Endometrium (tissue), 2 donors: ENCODE results near the gene L3MBTL3.
A peak's percentile ranks its signal among the peaks of the same experiment; 100 is the strongest.

Experiments
- FAIRE-seq: peaks from 2 replicates; lab custom pipeline; 2012; peaks lifted over from hg19 to GRCh38; lab: Jason Lieb, UNC
- donor health status: control.
- donor health status: control.

Gene L3MBTL3

DNA sequence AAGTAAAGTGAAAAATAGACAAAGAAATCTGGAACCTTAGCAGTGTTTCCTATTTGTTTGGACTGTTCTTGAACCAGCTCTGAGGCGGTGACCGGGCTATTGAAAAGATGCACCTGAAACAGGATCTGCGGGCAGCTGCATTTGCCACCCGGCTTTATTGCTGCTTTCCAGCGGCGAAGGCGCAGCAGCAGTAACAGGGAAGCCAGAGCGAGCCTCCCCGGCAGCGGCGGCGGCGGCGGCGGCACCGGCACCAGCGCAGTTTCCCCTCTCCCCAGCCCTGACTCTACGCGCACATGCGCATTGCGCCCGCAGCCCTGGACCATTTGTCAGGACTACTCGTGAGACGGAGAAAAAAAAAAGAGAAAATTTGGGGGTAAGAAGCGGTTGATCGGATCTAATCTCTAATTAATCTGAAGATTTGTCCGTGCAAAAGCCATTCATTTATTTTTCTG is at the start of gene L3MBTL3:
L3MBTL3 (plus strand) TSS at position 290 of the 452 bp plus-strand sequence. CDS start 24,119 bp downstream, outside the sequence.
- FAIRE-seq: no peak

DNA sequence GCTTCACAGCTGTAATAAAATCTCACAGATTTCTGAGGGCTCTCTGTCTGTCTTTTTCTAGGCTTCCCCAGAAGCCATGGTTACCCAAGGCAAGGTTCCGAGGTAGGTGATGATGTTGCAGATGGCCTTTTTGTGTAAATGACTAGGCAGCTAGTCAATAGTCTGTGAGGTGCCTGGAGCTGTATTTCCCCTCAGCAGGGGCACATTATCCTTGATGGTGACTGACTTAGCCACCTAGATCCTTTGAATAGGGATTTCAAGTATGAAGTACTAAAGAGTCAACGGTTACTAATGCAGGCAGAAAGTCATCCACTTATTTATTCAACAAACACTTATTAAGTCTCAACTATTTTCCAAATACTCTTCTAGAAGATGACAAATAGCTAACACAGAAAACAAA is 49.3 kb upstream of the L3MBTL3 start:
- no peak for FAIRE-seq

DNA sequence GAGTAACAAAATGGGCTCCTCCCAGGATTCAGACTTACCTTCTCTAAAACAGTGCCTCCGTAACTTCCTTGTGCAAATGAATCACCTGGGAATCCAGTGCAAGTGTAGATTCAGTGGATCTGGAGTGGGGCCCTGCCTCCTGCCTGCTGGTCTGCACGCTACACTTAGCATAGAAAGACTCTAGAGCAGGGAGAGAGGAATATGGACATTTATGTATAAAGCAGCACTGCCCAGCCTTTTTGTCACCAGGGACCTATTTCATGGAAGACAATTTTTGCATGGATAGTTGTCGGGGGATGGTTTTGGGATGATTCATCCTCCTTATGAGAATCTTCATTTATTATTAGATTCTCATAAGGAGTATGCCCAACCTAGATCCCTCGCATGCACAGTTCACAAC is 42.3 kb upstream of the L3MBTL3 start:
- FAIRE-seq: no peak

DNA sequence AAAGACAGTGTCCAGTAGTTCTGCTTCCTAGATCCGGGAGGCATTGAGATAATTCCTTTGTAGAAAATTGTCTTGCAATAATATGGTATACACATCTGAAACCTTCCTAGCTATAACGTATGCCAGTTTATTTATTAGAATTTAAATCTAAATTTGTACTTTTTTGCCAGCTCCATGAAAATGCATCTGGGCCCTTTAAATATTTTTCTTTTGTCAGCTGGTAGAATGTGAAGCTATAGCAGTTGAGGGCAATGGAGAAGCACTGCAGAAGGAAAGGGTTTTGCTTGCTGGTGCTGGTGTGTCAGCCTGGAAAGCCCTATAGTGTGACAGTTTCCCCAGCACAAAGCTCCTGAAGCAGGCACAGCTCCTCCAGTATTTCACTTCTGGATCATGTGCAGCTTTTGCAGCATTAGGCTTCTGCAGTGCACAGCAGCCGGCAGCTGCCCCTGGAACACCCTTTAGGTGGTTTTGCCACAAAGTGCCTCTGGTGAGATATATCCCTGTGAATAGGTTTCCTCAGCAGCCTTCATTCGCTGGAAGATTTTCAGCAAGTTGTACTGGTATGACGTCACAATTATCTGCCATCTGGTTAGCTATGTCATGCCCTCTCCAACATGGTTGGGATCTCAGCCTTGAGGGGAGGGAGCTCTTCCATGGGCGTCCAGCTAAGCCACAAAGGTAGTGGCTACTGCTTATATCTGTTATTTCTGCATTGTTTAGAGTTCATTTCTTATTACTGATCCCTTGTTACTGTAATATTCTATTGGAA is 40.0 kb upstream of the L3MBTL3 start:
- FAIRE-seq: no peak

DNA sequence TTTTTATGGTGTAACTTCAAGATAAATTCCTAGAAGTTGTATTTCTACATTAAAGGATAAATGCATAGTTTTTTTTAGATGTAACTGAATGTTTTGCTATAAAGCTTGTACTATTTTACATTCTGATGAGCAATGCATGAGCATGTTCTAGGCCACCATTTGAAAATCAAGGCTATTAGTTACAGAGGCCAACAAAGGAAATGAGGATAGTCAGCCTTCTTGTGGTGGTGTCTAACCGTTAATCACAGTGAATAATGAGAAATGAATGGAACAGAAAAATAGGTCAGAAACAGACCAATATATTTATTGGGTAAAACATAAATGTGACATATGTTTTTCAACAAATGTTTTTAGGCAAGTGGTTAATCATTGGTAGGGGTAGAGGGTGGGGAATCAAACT is 37.6 kb upstream of the L3MBTL3 start:
- FAIRE-seq: no peak

DNA sequence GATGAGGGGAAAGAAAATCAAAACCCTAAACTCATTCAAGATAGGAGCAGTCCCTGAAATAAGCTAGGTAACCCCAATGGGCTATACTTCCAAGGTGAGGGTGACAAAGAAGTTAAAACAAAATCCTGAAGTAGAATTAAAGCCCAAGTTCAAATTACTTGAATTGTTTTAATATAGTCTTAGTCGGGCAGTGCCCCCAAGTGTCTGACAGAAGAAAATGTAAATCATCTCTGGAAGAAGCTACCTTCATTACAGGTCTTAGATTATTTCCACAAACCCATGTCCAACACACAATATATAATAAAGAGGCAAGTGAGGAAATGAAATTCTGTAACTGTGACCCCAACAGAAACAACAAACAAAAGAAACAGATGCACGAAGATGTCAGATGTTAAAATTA is 36.8 kb upstream of the L3MBTL3 start:
- no peak for FAIRE-seq

DNA sequence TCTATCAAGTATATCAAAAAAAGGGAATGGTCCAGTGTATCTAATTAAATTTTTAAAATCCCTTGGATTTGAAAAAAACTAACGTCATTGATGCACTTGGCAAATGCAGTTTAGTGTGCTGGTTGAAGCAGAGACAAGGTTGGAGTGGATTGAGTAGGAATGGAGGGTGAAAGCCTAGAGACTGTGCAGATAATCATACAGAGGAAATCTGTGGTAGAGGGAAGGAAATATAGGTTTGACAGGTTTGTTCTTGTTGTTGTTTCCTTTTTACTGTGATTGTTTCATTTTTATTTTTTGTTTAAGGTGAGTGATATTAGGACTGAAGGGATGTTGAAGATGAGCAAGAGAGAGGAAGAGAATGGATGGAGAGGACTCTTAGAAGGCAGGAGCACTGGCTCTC is 29.0 kb upstream of the L3MBTL3 start:
- FAIRE-seq: no peak

DNA sequence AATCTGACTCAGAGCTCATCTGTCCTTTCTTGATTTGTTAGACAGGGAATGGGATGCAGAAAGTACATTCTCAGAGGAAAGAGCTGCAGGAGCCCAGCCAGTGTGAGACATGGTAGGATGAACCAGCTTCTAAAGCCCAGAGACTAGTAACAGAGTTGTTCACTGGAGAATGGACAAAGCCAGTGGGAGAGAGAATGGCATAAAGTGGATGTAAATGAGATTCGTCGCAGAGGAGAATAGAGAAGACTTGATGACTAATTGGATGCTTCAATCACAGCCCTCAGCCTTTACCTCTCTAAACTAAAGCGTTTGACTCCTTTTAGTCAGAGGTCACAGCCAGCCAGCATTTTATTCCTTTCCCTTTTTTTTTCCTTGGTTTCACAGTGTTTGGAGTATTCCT is 25.5 kb upstream of the L3MBTL3 start:
- FAIRE-seq: no peak

DNA sequence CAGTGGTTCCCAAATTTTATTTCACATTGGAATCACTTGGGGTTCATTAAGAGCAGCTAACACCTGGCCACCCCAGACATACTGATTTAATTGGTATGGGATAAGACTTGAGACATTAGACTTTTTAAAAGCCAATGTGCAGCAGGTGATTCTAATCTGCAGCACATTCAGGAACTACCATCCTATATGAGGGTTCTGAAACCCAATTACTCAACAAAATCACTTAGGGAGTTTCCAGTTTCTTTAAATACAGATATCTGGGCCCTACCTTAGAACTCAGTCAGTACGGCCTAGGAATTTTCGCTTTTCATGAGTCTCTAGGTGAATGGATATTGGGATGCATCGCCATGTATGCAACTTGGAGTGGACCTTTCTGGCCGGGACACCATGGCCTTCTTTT is 24.0 kb upstream of the L3MBTL3 start:
- no peak for FAIRE-seq

DNA sequence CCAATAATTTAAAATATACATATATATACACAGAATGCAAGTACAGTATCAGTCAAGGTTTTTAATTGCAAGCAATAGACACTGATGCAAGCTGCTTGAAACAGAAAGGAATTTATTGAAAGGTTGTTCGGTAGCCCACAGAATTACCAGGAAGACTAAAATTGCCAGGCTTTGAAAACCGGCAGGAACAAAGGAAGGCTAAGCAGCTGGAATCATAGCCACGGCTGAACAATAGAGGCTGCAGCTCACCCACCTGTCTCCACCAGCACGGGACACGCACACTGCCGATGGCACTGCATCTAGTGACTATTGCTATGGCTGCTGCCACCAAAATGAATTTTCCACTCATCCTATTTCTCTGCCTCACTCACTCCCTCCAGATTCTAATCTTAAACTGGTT is 22.0 kb upstream of the L3MBTL3 start:
- no peak for FAIRE-seq

DNA sequence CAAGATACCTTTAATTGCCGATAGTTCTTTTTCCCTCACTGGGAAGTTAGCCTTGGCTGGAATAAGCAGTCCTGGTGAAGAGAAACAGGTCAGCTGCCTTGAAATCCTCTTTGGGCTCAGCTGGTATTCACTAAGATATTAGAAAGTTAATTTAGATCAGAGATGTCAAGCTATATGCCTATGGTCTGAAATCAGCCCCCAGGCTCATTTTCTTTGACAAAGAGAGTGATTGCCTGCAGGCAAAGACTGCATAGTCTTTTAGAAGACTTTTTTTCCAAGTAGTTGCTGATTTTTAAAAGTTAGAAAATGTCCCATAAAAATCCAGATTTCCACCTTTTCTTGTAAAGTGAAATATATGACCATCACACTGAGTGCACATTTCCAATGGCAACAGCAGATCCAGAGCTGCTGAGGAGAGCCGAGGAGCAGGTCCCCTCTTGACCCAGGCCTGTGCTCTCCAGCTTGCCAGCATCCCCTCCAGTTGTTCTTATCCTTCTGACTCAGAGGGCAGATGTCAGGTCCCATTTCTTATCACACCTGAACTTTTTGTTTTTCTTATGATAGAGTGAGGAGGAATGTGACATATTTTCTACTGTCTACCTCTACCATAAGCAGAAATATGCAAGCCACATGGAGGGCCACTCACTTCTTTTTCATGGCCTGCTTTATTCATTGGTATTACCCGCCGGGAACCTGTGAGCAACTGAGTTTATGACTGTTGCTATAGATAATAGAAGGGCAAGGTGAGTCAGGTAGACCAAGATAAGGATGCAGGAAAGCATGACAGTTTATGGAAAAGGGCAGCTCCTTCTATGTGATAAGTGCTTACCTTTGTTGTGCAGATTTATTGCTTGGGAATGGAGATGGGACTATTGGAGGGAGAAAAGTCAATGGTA is 17.6 kb upstream of the L3MBTL3 start:
- FAIRE-seq: no peak

DNA sequence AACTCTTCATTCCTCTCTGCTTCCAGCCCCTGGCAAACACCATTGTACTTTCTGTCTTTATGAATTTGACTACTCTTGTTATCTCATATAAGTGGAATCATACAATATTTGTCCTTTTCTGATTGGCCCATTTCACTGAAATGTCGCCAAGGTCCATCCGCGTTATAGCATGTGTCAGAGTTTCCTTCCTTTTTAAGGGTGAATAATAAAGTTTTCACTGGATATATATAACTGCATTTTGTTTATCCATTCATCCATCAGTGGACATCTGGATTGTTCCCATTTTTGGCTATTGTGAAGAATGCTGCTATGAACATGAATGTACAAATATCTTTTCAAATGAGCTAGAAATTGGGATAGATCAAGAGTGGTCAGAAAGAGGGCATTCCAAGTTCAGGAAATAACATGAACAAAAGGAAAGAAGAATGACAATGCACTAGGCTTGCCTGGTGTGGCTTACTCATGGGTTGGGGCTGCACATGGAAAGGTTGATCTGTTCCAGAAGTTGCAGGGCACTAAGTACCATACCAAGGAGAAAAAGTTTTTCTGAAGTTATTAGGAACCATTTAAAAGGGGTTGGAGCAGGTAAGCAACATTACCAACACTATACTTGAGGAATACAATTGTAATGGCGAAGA is 10.0 kb upstream of the L3MBTL3 start:
- FAIRE-seq: no peak

DNA sequence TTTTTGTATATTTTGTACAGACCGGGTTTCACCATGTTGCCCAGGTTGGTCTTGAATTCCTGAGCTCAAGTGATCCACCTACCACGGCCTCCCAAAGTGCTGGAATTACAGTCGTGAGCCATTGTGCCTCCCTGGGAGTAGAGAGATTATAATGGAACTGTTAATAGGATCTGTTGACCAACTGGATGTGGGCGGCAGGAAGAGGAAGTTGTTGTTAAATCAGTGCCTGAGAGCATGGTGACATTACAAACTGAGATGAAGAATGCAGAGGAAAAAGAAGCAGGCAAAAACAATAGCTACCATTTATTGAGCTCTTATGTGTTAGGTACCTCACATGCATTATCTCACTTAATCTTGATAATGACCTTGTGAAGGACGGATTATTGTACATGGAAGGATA is 9.2 kb upstream of the L3MBTL3 start:
- no peak for FAIRE-seq

DNA sequence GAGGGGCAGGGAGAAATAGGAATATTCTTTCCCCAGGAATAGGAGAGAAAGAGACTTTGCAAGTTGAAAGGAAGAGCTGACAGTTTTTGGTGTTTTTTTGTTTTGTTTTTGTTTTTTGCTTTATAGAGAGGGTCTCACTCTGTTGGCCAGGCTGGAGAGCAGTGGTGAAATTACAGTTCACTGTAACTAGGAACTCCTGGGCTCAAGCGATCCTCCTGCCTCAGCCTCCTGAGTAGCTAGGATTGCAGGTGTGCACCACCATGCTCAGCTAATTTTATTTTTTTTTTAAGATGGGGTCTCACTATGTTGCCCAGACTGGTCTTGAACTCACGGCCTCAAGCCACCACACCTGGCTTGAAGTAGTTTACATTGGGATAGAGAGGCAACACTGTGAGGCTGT is 8.0 kb upstream of the L3MBTL3 start:
- FAIRE-seq: no peak

DNA sequence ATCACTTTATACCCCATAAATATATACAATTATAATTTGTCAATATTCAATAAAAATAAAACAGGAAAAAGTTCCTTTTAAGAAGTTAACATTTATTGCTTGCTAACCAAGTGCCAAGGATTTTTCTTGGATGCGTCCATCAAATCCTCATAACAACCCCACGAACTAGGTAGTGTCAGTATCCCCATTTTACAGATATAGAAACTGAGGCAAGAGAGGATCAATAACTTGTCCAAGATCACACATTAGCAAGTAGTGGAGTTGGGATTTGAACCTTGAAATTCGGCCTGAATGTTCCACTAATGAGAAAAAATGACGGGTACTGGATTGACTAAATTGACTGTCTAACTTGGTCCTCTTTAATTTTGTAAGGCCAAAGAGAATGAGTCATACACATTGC is 5.7 kb upstream of the L3MBTL3 start:
- FAIRE-seq: no peak

DNA sequence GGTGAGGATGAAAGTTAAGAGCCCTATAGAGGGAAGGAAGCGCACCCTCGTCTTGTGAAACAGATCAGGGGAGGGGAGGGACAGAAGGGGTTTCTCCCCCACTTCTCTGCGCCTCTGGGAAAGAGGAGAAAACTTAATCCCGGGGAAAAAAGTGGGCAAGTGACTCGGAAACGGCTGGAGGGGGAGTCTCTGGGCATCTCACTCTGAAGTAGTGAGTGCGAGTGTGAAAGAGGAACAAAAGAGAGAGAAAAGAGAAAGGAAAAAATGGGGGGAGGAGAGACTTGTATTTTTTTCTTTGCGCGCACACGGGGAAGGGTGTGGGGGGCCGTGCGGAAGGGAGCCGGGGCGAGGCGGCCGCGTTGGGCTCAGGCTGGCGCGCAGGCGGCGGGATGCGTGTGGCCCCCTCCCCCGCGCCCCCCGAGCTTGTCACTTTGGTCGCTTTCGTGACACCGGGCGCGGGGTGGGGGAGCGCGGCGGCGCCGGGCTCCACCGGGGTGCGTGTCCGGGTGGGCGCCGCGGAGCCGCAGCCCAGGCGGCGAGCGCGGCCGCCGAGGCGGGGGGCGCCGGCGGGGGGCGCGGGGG is 454 bp downstream of the L3MBTL3 start:
- FAIRE-seq: no peak

DNA sequence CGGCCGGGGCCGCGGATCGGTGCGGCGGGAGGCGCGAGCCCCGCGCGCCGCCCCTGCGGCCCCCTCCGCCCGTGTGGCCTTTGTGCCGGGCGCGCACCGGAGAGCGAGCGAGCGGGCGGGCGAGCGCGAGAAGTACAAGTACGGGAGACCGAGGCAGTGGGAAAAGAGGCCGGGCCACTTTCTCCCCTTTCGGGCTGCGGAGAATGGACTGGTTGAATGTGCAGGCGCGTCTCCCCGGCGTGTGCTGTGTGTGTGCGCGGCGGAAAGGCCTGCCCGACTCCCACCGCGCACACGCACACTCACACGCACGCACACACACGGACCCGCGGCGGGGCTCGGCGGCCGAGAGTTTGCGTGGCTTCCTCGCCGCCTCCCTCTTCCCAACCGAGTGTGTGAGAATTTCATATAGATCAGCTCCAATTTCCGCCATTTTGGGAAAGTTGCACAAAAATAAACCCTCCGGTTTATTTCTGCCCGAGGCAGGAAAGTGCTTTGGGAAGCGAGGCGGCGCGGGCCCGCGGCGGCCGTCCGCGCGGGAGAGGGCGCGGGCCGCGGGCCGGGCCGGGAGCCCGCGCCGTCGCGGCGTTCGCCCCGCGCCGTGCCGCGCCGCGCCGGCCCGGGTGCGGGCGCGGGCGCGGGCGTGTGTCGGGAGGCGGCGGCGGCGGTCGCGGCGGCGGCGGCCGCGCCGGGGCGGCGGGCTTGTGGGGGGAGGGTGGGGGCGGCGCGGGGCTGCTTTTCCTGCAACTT is 1.1 kb downstream of the L3MBTL3 start:
- FAIRE-seq: no peak

DNA sequence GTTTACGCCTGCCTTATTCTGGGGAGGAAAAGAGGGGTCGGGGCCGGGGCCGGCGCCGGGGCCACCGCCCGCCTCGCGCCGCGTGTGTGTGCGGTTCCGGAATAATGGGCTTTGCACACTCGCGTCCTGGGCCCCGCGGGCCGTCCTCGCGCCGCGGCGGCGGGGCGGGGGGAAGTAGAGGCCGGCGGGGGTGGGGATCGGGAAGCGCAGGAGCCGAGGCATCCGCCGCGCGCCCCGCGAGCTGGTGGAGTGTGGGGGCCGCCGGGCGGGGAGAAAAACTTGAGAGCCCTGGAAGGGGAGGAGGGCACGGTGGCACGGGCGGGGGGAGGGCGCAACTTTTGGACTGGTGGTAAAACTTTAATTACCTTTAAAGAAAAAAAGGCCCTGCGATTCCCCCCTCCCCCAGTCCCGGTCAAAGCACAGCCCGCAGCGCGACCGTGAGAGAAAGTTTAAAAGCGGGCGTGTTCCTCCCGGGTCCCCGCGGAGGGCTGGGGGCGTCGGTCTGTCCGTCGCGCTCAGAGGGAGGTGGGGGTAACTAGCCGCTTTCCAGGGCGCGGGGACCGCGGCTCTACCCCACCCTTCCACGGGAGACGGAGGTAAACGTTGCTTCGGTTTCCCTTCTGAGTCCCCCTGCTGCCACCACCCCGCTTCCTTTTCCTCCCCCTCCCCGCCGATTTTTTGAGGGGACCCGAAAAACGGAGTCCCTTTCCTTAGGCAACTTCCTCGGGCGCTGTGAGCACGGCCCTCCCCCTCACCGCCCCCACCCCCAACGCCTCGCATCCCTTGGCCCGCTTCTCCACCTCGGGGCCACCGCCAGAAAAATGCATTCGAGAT is 1.9 kb downstream of the L3MBTL3 start:
- FAIRE-seq: no peak

DNA sequence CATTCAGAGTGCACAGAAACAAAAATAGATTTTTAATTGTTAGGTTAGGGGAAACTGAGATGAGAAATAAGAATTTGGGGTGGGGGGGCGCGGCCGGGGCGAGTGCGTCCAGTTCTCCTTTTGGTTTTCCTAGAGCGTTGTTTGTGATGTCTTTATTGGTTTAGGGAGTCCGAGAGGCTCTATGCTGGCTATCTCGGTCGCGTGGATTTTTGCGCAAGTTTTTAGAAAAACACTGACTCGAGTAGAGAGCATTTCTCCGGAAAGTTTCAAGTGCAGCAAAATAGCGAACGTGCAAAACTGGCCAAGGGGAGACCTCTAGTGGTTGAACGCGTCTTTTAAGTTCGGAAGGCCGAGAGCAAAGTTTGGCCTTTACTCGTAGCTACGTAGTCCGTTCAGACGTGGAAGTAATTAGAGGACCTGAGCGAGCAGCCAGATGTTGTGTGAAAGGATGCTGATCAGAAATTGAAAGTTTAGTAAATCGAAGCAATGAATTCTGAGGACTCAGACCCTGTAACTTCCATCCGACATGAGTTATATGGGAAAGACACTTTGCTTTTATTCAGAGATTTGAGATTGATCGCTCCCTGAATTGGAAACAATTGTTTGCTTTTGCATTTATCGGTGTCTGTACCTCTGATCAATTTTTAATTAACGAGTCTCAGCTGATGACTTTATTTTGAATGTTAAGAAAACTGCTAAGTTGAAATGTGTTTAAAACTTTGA is 2.7 kb downstream of the L3MBTL3 start:
- peak; percentile 93 for FAIRE-seq

DNA sequence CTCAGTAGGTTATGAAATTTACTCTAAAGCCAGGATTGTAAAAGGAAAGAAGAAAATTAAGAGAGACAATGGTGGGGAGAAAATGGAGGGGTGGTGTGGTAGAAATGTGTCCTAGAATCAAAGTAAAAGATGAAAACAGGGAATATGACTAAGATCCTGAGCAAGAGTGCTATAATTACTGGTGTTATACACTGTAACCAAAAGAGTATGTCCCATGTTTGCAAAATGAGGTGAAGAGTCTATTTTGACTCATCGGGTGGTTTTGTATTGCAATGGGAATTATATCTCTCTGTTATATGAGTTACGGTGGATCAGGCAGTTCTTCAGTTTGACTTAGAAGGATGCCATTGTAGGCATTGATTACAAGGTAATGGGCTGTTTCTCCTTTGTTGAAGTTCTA is 8.5 kb downstream of the L3MBTL3 start:
- no peak for FAIRE-seq
